GM21723 (cell line): ENCODE data around the gene KCNQ1.

Source experiments
- ATAC-seq: cut with Tn5 transposase; IDR thresholded peaks from one replicate; pipeline ENCODE4 v1.9.1; 2021; ENCODE audit warnings: mild to moderate bottlenecking, moderate library complexity; ENCODE audit not compliant: unreplicated experiment

The KCNQ1 gene

DNA sequence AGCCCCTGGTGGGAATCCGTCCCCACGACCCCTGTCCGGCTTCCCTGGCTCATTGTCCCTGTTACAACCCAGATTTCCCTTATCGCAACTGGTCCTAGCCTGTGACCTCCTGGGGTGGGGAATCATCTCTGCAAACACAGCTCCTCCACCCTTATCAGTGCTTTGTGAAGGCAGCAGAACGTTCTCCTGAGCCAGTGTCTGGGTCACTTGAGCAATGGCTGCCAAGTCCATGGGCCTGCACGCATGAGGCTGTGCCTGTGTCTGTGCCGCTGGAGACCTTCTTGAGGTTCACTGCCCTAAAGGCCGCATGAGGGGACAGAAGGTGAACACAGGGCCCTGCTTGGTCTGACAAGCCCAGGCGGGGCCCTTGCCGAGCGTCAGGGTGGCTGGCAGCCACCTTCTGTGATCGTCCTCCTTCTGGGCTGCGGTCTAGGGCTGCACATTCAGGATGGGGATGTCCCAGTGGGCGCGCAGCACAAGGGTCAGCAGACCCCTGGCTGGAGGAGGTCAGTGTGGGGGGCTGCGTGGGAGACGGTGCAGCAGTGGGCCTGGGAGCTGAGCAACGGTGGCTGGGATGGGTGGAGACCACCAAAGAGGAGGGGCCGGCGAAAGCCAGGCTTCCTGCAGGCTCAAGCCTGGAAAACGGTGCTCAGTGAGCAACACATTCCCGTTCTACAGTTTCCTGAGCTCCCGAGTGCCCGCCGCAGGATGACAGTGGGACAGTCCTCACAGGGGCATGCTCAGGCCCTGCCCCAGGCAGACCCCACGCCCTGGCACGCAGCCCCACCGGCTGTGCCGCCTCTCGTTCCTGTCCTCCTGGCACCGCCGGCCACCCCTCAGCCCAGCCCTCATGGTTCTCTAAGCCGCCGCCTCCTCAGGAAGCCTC lies 366.6 kb downstream of the KCNQ1 start:
- no peak for ATAC-seq

DNA sequence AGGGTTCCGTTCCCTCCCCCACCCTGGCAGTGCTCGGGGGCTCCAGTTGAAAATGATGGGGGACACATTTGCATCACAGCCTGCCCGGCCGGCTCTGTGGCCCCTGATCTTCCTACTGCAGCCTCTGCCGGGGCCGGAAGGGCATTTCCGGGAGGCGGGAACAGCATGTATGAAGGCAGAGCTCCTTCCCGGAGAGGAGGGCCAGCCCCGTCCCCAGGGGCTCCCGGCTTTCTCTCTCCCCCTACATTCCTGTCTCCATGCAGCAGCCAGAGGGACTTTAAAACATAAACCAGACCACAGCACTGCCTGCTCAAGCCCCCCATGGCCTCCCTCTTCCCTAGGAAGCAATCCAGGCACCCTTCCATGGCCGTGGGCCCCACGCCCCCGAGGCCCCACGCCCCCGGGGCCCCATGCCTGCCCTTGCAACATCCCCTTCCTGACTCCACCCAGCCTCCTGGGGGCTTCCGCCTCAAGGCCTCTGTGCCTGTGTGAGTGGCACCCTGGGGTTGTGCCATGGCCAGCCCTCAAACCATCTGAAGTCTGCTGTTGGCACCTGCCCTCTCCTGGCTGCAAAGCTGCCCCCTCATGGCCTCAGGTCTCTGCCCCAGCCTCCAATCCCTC lies 367.7 kb downstream of the KCNQ1 start:
- ATAC-seq = no peak

DNA sequence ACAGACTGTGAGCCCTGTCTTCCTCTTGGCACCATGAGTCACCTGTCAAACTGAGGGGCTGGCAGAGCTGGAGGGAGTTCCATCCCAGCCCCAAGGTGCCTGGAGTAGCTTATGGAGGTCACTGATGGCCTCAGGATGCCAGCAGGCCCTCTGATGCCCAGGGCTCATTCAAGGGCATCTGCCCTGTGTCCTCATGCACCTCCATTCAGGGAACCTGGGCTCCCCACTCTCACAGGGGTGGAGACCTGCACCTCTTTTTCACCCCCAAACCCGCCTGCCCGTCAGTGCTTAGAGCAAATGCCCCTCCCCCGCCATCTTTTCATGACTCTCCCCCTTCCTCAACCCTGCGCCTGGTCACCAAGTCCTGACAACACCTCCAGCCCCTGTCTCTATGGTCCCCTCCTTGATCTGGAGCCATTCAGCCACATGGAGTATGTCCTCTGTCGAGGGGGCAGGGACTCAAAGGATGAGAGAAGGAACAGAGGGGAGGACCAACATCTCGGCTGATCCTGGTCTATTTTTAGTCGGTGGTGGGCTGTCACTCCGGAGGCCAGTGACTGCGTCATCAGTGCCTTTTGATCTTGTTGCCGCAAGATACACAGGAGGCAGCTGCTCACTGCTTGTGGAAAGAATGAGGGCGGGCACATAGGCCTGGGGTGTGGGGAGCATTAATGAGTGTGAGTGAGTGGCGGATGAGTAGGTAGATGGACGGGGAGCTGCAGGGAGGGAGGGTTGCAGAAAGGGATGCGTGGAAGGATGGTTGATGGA lies 368.5 kb downstream of the KCNQ1 start:
- no peak for ATAC-seq

DNA sequence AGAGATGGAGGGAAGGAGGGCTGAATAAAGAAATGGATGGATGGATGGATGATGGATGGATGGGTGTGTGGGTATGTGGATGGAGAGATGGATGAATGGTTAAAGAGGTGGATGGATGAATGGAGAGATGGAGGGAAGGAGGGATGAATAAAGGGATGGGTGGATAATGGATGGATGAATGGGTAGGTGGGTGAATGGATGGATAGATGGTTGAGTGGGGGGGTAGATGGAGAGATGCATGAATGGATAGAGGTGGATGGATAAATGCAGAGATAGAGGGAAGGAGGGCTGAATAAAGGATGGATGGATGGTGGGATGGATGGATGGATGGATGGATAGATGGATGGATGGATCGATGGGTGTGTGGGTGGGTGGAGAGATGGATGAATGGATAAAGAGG lies 369.2 kb downstream of the KCNQ1 start:
- ATAC-seq = no peak

DNA sequence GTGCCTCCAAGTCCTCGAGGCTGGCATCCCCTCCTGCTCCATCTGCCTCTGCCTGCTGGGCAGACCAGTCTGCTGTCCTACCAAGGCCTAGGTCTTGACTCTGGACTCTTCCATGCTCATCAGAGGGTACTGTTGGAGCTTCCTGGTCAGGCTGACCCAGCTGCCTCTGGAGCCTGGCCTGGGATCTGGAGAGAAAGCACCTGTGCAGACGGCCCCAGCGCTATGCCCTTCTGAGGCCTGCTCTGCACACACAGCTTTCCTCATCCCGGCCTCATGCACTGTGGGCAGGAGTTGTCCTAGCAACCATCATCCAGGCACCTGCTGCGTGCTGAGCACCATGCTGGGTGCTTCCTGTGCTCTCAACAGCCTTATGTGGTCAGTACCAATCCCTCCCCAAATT lies 369.9 kb downstream of the KCNQ1 start:
- ATAC-seq = no peak

DNA sequence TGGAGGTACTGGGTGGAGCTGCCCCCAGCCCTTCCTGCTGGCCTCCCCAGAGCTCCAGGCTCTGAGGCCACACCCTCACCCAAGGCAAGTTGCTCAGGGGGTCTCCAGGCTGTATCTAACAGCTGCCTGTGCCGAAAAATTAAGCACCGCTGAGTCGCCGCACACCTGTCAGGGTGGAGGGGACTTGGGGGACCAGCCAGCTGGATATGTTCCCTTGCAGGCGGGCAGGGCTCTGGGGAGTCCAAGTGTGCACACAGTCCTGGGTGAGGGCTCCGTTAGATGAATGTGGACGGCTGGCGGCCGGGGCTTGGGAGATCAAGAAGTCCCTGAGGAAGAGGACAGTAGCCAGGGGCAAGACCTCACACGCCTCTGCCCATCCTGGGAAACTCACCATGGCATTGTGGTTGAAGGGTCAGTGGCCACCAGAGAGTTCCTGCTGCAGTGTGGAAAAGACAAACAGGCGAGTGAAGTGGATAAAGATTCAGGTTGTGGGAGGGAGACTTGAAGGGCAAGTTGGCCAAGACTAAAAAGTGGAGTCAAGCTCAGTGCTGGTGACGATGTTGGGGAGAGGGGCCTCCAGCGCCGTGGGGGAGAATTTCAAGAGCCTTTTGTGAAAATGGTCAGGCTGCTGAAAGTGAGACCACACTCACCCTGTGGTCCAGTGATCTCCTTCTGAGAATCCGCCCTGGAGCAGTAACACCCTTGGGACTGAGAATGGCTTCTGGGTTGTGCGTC lies 371.1 kb downstream of the KCNQ1 start:
- ATAC-seq = no peak

DNA sequence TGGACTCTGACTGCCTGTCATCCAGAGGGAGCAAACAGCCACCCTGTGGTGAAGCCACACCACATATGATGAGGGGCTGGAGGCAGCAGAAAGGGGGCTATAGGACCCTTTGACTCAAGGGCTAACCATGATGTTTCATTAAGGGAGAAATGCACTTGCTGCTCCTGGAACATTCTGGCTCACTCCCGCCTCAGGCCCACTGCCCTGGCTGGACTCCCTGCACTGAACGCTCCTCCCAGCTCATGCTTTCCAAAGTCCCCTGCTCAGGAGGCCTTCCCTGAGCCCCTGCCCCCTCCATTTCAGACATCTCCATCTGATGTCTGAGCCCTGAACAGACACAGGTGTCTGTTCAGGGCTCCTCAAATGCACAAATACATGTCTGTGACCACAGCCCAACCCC lies 371.7 kb downstream of the KCNQ1 start:
- ATAC-seq = no peak

DNA sequence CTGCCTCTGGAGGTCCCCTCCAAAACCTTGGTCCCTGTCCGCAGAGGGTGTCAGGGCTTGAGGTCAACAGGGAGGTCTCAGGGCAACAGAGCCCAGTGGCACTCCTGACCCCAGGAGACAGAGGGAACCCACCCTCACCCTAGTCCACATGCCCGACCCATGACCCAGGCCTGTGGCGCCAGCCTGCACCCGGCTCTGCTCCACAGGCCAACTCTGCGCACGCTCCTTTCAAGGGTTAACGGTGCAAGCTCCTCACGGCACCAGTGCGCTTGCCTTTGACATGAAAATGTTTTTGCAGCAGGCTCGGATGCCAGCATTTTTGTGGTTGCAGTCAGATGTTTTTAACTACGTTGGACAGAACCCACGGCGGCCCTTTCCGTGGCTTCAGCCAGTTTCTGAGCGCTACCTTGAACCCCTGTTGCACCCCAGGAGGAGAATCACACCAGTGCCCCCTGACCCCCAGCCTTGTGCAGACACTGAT lies 372.2 kb downstream of the KCNQ1 start:
- ATAC-seq = no peak

DNA sequence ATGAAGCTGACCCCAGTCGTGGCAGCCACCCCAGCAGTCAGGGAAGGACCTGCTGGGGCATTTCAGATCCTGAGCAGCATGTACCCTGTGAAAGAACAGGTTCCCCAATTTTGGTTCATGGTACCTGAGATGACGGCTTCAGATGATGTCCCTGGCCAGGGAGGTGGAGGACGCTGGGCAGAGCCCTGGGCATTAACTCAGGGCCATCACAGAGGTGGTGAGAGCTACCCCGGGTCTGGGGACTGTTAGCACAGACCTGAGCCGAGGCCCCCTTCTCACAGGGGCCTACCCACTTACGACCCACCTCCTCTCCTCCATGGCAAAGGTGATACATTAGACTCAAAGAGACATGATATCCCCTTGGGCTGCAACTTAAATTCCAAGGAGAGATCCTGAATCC lies 372.6 kb downstream of the KCNQ1 start:
- ATAC-seq = no peak

DNA sequence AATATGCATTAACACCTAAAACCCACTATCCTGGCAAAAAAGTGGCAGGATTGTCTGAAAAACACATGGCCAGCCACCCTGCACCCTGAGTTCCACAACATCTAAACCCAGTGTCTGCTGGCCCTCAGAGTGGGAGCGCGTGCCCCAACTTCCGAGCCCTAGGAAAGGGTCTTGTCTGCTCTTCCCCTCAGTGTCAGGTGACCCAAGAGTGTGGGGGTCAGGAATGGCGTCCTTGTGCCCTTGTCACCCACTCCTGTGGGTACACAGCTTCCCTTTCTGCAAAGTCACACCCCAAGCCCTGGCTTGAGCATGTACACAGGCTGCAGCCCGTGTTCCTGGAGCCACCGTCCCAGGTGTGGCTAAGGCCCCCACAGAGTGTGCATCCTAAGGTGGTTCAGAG lies 373.2 kb downstream of the KCNQ1 start:
- ATAC-seq = no peak

DNA sequence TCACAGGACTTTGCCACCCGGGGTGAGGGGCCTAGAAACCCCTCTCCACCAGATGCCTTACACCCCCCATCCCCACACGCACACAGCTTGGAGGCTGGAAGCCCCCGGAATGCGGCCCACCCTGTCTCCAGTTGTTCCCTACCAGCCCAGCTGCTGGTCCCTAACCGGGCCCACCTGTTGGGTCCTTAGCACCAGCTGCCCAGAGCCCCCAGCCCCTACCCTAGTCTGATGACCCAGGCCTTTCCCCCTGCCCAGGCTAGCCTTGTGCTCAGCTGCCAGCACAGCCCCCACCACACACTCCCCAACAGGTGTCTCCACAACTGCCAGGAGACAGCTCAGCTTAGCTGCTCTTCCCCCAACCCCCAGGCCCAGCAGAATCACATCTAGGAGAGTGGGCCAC lies 373.7 kb downstream of the KCNQ1 start:
- ATAC-seq = no peak

DNA sequence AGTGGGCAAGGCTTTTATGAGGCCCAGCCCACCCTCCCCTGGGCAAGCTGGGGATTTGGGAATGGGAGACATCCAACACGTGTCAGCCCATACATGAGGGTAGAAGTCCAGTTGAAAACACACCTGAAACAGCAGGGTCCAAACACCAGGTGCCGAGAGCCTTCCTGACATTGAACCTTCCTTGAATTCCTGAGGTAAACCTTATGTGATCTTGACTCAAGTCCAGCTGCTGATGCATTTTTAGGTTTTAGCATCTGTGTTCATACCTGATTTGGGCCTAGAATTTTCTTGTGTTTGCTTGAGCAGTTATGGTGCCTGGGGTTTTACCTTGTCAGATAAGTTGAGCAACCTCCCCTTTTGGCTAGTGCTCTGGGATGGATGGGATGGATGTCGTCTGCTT lies 374.5 kb downstream of the KCNQ1 start:
- no peak for ATAC-seq

DNA sequence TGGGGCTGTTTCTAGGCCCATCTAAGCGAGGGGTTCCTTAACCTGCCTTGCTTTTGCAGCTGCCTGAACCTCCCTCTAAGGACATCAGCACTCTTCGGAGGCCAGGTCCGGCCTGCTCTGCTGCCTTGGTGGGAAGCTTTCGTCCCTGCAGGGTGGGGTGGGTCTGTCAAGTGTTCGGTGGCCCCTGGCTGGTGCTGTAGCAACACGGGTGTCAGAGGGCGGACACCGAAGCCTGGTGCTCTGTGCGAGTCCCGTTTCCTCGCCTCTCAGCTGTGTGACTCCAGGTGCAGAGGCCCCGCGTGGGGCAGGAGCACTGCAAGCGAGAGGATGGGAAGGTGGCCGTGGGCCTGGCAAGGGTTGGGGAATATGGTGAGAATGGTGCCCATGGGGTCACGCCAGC lies 376.2 kb downstream of the KCNQ1 start:
- ATAC-seq = no peak

DNA sequence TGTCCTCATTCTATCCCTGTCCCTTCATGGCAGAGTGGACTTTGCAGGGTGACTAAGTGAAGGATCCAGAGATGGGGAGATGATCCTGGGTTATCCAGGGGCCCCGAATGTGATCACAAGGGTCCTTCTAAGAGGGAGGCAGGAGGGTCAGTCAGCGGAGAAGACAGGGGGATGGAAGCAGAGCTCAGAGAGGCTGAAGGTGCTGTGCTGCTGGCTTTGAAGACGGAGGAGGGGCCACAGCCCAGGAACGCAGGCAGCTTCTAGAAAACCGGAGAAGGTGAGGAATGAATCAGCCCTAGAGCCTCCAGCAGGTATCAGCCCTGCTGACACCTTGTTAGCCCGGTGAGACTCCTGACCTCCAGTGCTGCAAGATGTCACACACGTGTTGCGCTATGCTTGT lies 377.1 kb downstream of the KCNQ1 start:
- ATAC-seq = no peak

DNA sequence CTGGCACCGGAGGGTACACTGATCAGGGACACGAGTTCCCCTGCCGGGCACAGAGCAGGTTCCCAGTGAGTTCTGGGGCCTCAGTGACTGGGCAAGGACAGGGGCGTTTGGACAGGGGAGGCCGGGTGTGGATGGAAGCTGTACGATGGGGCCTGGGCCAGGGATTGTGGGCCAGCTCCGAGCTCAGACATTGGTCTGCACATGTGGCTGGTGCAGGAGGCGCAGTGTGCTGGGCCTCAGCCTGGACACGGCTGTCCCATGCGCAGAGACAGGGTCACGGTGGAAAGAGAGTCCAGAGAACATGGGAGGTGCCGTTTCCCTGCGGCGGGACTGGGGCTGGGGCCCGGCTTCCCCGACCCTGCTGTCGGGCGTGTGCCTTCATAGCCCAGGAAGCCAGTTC lies 380.0 kb downstream of the KCNQ1 start:
- ATAC-seq = no peak

DNA sequence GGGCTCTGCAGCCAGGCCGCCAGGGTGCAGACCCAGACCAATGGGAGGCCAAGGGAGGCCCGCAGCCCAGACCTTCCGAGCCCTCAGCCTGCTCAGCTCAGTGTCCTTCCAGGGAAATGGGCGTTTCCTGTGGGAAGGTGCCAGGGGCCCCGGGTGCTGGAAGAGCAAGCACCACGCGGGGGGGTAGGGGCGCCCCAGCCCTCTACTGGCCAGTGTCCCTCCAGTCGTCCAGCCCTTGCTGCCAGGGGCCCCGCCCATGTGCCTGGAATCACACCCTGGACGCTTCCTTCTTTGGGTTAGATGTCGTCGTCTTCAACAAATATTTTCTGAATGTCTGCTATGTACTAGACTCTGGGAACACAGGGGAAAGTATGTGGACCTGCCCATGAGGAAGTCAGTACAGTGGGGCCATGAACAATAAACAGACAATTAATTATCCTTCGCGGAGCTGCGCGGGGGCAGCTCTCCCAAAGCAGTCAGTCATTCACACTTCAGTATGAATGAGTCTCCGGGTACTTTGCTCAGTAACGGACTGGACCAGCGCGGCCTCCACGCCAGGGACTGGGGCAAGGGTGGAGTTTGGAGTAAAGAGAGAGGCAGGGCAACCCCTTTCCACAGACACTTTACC lies 380.6 kb downstream of the KCNQ1 start:
- ATAC-seq = no peak

DNA sequence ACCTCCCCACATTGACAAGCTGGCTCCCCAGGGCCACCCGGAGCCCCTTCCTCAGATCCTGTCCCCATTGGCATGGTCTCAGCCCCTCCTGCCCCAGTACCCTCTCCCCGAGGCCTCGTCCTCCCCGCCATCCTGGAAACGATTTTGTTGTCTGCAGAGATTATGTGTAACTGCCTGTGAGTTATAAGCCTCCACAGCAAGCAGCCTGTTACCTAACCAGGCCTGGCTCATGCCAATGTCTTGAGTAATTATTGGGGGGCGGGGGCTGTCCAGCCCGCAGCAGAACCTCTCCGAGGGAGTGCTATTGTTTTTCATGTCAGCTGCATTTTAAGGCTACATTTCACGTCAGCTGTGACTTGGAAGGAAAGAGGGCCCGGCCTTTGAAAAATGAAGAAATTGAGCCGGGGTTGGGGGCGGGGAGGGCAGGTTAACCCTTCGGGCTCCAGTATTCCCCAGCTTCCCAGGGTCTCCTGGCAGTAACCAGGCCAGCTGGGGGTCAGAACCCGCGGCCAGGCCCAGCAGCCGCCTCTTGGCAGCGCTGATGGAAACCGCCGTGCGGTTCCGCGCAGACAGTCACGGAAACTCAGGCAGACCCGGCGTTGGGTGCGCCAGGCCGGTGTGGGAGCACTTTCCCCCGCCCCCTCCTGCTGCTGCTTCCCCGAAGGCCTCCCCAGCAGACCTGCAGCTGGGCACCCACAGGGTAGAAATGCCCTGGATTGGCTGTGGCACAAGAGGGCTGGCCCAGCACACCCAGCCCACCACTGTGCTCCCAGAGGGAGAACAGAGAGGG lies 381.3 kb downstream of the KCNQ1 start:
- ATAC-seq = no peak

DNA sequence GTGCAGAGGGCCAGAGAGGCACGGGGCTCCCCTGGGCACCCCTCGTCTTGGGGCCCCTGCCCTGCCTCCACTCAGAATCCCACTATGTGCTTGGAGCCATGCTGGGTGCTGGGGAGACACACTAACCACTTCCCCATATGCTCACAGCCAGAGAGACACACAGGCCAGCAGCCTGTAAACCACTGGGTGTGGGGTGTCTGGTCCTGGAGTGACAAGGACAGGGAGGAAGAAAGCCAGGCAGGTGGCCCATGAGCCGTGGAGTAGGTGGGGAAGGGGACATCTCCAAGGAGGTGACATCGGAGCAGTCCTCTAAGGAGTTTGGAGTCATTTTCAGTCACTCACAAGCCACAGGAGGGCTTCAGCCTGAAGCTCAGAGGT lies 381.9 kb downstream of the KCNQ1 start:
- no peak for ATAC-seq

DNA sequence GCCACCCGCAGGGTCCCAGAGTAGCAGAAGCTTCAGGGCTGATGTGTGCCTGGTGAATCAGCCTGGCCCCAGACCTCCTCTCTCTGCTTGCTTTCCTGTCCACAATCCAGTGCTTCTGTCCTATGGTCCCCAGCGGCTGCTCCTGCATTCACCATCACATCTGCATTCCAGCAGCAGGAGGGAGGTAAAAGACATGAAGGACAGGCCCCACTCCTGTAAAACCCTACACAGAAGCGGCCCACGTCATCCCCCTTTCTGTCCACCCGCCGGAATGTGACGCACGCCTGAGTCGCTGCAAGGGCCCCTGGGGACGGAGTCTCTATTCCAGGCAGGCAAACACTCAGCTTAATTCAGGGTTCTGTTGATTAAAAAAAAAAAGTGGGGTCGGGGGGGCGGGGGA lies 382.4 kb downstream of the KCNQ1 start:
- no peak for ATAC-seq

DNA sequence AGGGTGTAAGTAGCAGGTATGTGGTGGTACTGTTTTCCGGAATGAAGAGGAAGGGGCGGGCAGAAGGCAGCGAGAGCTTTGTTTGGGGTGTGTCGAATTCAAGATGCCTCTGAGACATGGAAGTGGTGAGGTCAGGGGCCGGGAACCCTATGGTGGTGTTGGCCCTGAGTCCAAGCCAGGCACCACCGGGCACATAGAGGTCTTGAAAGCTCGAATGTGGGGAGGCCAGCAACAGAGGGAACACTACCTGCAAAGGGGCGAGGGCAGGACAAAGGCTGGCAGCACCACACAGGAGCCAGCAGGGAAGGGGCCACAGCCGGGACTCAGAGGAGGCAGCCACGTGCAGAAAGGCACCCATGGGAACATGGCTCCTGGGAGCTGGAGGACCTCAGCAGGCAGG lies 383.0 kb downstream of the KCNQ1 start:
- ATAC-seq = no peak
